Adrenal gland (tissue), 5 donors: ENCODE results near the gene KIF26A.

Experiments
- POLR2A ChIP-seq, 2 donors: fragments of 450-650 bp; IDR thresholded peaks; one replicate each; pipeline ENCODE4 v1.6.1; 2017; ENCODE audit warnings: antibody characterized with exemption in 2 of 2, mild to moderate bottlenecking in 2 of 2, moderate library complexity in 1 of 2
- TF ChIP-seq, protein P1 (sequence below), 6 experiments: fragments of 450-650 bp in 4 of 6; fragments of 200-600 bp in 2 of 6; sonication (generic) in 1 of 6; IDR thresholded peaks; 1 replicate in 5 of 6; 2 replicates in 1 of 6; pipeline versions ENCODE4 v1.5.1 to v1.8.0; 2016 to 2021; ENCODE audit warnings: antibody characterized with exemption in 6 of 6, mild to moderate bottlenecking in 2 of 6, moderate library complexity in 1 of 6
- donor health status: DM: no; HTN: no; CAD: no.

DNA sequence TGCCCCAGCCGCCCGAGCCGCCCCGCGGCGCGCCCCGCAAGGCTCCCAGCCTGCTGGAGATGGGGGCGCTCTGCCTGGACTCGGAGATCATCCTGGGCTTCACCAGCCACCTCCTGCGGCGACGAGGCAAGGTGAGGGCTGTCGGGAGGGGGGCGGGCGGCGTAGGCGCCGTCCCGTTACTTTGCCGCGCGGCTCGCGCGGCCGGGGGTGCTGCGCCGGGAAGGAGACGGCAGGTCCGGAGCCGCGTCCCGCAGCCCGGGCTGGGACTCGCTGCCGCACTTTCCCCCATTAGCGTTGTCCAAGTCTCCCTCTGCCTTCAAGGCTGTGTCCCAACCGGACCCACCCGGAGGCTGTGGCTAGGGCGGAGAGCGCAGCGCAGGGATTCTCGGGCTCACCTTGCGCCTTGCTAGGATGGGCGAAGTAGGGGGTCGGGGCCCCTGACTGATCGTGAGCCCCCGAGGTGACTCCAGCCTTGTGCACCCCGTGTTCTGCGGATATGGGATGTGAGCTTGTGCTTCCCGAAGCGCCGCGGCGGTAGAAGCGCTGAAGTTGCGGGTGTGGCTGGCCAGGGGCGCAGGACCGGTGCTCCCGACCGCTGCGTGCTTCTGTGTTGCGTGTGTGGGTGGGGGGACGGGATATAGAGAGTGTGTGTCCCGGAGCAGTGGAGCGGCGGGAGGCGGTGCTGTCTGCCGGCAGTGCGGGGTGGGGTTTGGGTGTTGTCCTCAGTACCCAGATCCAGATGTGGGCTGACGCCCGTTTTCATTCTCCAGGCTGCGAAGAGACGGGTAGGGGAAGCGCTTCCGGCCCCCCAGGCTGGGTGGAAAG is 1.7 kb upstream of the KIF26A start:
- TF ChIP-seq, protein P1, sequence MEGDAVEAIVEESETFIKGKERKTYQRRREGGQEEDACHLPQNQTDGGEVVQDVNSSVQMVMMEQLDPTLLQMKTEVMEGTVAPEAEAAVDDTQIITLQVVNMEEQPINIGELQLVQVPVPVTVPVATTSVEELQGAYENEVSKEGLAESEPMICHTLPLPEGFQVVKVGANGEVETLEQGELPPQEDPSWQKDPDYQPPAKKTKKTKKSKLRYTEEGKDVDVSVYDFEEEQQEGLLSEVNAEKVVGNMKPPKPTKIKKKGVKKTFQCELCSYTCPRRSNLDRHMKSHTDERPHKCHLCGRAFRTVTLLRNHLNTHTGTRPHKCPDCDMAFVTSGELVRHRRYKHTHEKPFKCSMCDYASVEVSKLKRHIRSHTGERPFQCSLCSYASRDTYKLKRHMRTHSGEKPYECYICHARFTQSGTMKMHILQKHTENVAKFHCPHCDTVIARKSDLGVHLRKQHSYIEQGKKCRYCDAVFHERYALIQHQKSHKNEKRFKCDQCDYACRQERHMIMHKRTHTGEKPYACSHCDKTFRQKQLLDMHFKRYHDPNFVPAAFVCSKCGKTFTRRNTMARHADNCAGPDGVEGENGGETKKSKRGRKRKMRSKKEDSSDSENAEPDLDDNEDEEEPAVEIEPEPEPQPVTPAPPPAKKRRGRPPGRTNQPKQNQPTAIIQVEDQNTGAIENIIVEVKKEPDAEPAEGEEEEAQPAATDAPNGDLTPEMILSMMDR (IDR thresholded peaks at IDR 0.05): no peak
- peak in 1 of 2 donors; percentile 31 for TF ChIP-seq POLR2A (IDR thresholded peaks at IDR 0.05)
